Stimulated activated CD4-positive, alpha-beta T cell treated with anti-CD3 and anti-CD28 coated beads, Interleukin-15, amount 100 ng/mL, for 48 hours (primary cell): ENCODE results near the gene TMEM255A.

Experiments
- DNase-seq, 2 donors: peaks; one replicate each; pipeline ENCODE4 v3.0.0-alpha.2; 2020; ENCODE audit warnings: low read depth in 2 of 2

Gene TMEM255A

DNA sequence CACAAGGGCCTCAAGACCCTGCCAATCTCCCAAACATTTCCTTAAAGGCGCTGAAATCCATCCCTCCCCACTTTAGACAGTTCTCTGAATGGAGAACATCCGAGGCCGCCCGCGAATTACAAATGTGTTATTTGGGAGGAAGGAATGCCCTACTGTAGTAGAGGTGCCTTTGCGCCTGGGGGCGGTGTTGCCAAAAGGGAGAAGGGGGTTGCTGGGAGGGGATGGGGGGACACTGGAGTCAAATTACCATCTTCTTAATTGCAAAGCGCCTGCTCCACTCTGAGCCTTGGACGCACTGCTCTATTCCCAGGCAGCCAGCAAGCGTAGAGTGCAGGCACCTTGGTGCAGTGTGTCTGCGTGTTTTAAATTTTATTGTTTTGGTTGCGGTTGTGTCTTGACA, 2.7 kb downstream of the TMEM255A start:
- no peak for DNase-seq

DNA sequence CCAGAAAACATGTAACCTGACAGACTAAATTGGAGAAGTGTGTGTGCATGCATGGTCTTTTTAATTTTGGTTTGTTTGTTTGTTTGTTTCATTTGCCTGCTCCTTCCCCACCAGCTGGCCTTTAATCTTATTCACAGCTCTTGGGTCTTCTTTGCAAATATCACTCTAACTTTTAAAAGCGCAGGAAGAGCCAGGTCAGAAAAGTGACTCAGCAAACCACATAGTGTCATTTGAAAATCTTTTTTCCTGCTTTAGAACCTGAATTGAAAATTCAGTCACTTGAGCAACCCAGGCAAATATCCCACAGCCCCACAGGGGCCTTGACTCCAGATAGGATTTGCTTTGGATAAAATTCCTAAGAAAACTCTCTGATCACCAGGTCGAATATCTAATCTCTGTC, 4.6 kb downstream of the TMEM255A start:
- no peak for DNase-seq

GRCh38 chrX:120305531-120306141, 5.6 kb downstream of the TMEM255A start:
- DNase-seq, result no peak

- DNase-seq, result no peak
Observed at GRCh38 chrX:120304256-120304655, 7.0 kb downstream of the TMEM255A start.

- no peak for DNase-seq
Observed at GRCh38 chrX:120302434-120302833, 8.8 kb downstream of the TMEM255A start.

DNA sequence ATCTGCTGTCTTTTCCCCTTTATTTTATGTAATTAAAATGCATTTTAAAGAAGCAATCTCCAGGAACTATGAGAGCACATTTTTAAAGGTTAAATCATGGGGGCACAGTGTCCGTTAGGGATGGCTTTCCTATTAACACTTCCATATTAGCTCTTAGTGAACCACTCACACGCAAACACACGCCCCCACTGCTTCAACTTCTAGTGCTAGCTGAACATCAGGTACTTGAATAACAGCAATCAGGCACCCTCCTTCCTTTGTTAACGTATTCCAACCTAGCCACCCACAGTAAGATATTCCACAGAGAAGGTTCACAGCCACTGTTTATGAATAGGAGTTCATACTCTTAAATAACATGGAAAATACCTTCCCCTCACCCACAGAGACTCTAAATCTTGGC, 9.3 kb downstream of the TMEM255A start:
- no peak for DNase-seq

GRCh38 chrX:120301497-120301896, 9.8 kb downstream of the TMEM255A start:
- DNase-seq, result no peak

GRCh38 chrX:120299928-120300327, 11.3 kb downstream of the TMEM255A start:
- DNase-seq, result no peak

GRCh38 chrX:120297923-120298322, 13.3 kb downstream of the TMEM255A start:
- DNase-seq, result no peak

DNA sequence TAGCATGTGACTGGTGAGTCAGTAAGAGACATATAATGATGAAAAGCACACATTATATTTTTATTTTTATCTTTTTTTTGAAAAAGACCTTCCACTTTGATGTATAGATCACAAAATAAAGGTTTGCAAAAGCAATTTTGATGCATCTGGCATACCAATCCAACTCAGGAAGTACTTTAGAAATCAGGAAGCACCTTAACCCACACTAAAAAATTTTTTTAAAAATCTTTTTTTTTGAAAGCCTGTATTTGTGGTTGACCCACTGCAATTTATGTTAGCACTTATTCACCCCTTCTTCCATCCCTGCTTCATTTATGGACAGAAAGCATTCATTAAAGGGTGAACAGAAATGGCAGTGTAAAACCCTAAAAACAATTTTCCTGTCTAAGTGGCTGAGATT, 16.6 kb downstream of the TMEM255A start:
- no peak for DNase-seq

- no peak for DNase-seq
Observed at GRCh38 chrX:120293015-120293414, 18.2 kb downstream of the TMEM255A start.

GRCh38 chrX:120291211-120291610, 20.1 kb downstream of the TMEM255A start:
- no peak for DNase-seq

- DNase-seq, result no peak
Observed at GRCh38 chrX:120290107-120290506, 21.2 kb downstream of the TMEM255A start.

DNA sequence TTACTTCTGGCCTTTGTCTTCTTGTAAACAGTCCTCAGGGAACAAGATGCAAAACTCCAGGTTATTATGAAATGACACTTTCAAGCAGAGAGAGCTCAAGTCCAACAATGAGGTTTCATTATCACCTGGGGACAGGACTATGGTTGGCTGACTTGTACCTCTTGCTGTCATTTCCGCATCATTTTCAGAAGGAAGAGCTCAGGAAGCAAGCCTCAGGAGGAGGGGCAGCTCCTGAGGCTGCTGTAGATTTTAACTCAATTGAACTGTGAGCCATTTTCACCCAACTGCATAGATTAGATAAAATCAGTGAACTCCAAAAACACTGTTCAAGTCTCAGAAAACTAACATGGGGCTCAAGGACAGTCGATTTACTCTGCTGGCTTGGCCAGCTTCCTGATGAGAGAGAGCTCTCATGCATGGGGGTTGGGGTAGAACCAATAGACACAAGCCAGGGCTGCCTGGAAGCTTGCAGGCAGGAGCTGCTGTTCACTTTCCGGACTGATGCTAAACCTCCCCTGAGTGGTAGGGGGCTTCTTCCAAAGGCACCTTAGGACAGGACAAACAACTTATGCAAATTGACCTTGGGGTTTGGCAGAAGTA, 23.6 kb downstream of the TMEM255A start:
- DNase-seq, result no peak

DNA sequence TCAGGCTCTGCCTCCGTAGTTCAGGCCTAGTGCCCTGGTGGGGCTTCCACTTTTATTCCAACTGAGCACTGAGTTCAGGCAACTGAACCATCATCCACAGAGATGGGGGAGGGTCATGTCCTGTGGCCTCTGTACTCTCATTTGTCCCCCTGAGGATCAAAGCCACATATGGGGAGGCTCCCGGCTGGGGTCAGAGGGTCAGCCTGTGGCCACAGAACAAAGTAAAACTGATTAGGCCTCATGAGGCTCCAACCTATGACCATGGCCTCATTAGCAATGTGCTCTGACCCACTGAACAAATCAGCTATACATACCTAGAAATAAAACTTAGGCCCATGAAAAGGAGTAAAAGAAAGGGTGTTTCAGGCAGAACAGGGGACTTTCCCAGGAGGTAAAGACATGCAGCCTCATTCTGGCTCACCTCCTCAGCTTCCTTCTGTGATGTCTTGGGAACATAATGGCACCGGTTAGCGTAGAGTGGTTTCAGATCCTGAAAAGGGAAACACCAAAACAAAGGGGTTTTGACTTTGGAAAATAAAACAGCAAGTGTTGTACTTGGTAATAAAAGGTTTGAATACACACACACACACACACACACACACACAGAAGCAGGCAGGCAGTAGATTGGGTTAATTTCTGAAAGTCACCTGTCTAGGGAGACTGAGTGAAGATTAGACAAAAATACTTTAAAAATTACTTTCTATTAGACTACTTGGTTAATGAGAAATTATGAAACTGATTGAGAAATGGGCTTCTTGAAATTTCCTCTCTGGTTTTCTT, 24.3 kb downstream of the TMEM255A start:
- no peak for DNase-seq

DNA sequence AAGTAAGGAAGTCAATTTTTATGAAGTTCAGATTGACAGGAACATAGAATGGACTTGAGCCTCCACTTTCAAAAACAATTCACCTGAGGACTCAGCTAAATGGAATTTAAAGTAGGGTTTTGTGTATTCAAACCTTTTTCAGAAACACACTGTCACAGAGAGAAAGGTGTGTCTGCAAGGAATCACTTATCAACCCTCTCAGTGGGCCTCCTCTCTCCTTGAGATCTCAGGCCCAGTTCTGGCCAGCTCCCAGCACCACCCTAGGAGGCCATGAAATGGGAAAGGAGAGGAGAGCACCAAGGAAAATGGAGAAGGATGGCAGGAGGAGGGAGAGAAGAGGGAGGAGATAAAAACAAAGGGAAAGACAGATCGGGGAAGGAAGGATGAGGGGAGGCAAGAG, 28.6 kb downstream of the TMEM255A start:
- no peak for DNase-seq

DNA sequence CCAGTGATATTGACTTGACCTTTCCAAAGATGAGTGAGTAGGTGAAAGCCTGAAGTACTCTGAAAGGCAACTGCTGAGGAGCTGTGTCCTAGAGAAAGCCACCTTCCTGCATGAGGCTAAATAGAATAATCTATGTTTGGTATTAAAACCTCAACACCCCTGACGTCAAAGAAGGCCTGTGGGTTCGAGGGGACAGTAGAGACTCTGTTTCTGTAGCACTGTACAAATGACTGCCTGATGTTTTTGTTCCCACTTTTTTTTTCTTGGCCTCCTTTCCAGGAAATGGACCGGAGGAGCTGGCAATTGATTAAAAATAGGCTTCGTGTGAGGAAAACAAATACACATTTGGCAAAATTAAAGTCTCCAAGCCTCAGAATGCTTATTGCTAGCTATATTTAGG, 29.5 kb downstream of the TMEM255A start:
- no peak for DNase-seq

- DNase-seq, result no peak
Observed at GRCh38 chrX:120281021-120281624, 30.1 kb downstream of the TMEM255A start.

- DNase-seq, result no peak
Observed at GRCh38 chrX:120274958-120275357, 36.3 kb downstream of the TMEM255A start.

GRCh38 chrX:120274145-120274544, 37.1 kb downstream of the TMEM255A start:
- DNase-seq, result no peak

DNA sequence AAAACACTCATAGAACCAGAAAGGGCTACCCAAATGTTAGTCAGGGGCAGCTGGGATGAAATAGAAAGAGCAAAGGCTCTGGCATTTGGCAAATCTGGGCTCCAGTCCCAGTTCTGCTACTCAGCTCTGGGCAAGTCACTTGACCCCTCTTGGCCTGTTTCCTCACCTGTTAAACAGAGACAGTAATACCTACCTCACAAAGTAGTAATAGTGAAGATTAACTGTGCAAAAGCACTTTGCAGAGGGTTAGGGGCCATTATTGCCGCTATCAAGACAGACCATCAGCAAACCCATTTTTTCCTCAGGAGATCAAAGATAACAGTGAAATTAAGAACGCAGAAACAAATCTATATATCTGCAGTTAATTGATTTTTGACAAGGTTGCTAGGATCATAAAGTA, 40.0 kb downstream of the TMEM255A start:
- DNase-seq, result no peak

DNA sequence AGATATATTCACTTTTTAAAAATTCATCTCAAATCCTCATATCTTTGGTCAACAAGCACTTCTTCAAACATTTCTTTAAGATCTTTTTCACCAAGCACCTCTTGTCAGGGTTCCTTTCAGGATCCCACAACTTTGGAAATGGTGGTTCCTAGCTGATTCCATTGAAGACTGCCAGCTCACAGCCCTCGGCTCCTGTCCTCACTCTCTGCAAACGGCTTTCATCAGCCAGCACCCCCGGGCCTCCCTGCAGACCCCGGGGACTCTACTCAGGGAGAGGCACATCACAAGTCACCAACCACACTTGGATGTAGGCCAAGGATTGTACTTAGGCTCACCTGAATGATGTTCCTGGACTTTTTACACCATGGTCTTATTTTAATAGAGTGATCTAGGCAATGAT, 40.7 kb downstream of the TMEM255A start:
- DNase-seq, result no peak
